Mesendoderm (in vitro differentiated cells): ENCODE data around the gene ZSCAN10.
A peak's percentile ranks its signal among the peaks of the same experiment; 100 is the strongest.

ENCODE experiments used
- DNase-seq: peaks from one replicate; pipeline ENCODE4 v3.0.0; 2013
- H2AK5ac ChIP-seq: 2 replicates; pipeline ENCODE4 v1.6.1; 2013; ENCODE audit warnings: low read length, inconsistent platforms
- H2BK120ac ChIP-seq: 2 replicates; pipeline ENCODE4 v1.6.1; 2013; ENCODE audit warnings: low read depth, mild to moderate bottlenecking, low read length, moderate library complexity, mixed read lengths
- H2BK15ac ChIP-seq: replicated peaks from 2 replicates; pipeline ENCODE4 v1.6.1; 2013; ENCODE audit warnings: low read depth, mild to moderate bottlenecking, moderate library complexity
- H2BK5ac ChIP-seq: 2 replicates; pipeline ENCODE4 v1.6.1; 2013; ENCODE audit warnings: low read length, inconsistent platforms
- H3K18ac ChIP-seq: 2 replicates; pipeline ENCODE4 v1.6.1; 2013; ENCODE audit warnings: mild to moderate bottlenecking, low read length, mixed read lengths
- H3K23ac ChIP-seq: one replicate; pipeline ENCODE4 v1.6.1; 2013; ENCODE audit warnings: low read length
- H3K27ac ChIP-seq: 2 replicates; pipeline ENCODE4 v1.5.1; 2013; ENCODE audit warnings: low read depth, mild to moderate bottlenecking, inconsistent platforms, low read length, moderate library complexity
- H3K27me3 ChIP-seq: 2 replicates; pipeline ENCODE4 v1.6.1; 2013; ENCODE audit warnings: low read length, control low read depth, mild to moderate bottlenecking, inconsistent platforms; ENCODE audit not compliant: insufficient read depth, poor library complexity
- H3K36me3 ChIP-seq: 2 replicates; pipeline ENCODE4 v1.6.1; 2013; ENCODE audit warnings: low read length, inconsistent platforms; ENCODE audit not compliant: control insufficient read depth, insufficient read depth
- H3K4ac ChIP-seq: one replicate; pipeline ENCODE4 v1.6.1; 2013; ENCODE audit warnings: low read depth, mild to moderate bottlenecking, low read length, moderate library complexity
- H3K4me1 ChIP-seq: 2 replicates; pipeline ENCODE4 v1.6.1; 2013; ENCODE audit warnings: low read depth, low read length, inconsistent platforms; ENCODE audit not compliant: control insufficient read depth
- H3K4me2 ChIP-seq: 2 replicates; pipeline ENCODE4 v1.6.1; 2013; ENCODE audit warnings: low read length
- H3K4me3 ChIP-seq: 2 replicates; pipeline ENCODE4 v1.5.1; 2013; ENCODE audit warnings: mild to moderate bottlenecking, low read length
- H3K56ac ChIP-seq: one replicate; pipeline ENCODE4 v1.6.1; 2013; ENCODE audit warnings: low read length
- H3K79me1 ChIP-seq: 2 replicates; pipeline ENCODE4 v1.6.1; 2013; ENCODE audit warnings: low read length, inconsistent platforms
- H3K79me2 ChIP-seq: 2 replicates; pipeline ENCODE4 v1.6.1; 2013; ENCODE audit warnings: mild to moderate bottlenecking, low read length; ENCODE audit not compliant: control insufficient read depth, insufficient read depth
- H3K9ac ChIP-seq: 2 replicates; pipeline ENCODE4 v1.6.1; 2013; ENCODE audit warnings: low read length, inconsistent platforms
- H4K5ac ChIP-seq: one replicate; pipeline ENCODE4 v1.6.1; 2013; ENCODE audit warnings: low read length
- H4K8ac ChIP-seq: one replicate; pipeline ENCODE4 v1.6.1; 2013; ENCODE audit warnings: low read depth, mild to moderate bottlenecking, control low read depth, low read length, moderate library complexity
- WGBS: extraction: QIAGEN DNeasy Blood & Tissue Kit; methylation state at CpG from one replicate; pipeline ENCODE4 v1.1.7; 2013; ENCODE audit warnings: low lambda C conversion rate, missing lambda C conversion rate; ENCODE audit not compliant: insufficient coverage; ENCODE audit errors: extremely low coverage; 5-methylcytosine and 5-hydroxymethylcytosine counted together

The ZSCAN10 gene

GRCh38 chr16:3094289-3095027 is 4.6 kb downstream of the ZSCAN10 start:
- Histone ChIP-seq H3K79me2 (peaks cover 34% of the 10 kb centered on the region), H3K4ac (no peak overlapping the region), H4K8ac (no peak overlapping the region), H3K9ac (no peak overlapping the region), H3K36me3 (peaks cover 6% of the 10 kb centered on the region), H3K27me3 (no peaks in the 10 kb centered on the region), H3K4me1 (peaks cover 8% of the 10 kb centered on the region), H3K18ac (no peak overlapping the region), H4K5ac (no peak overlapping the region), H2BK120ac (no peak overlapping the region), H2AK5ac (no peak overlapping the region), H2BK15ac (no peak overlapping the region), H2BK5ac (no peak overlapping the region), H3K23ac (no peak overlapping the region), H3K27ac (no peak overlapping the region), H3K79me1 (peaks cover 7% of the 10 kb centered on the region), H3K4me3 (no peak overlapping the region), H3K56ac (no peak overlapping the region), H3K4me2 (no peak overlapping the region)
- peak; percentile 79 for DNase-seq
- WGBS = no CpG with 5 or more reads among the region's 22 CpGs

GRCh38 chr16:3092501-3092941 is 6.6 kb downstream of the ZSCAN10 start:
- no peak overlapping the region for H3K4me3 ChIP-seq
- H2BK5ac ChIP-seq = no peak overlapping the region
- no peak for DNase-seq
- H3K18ac ChIP-seq = no peak overlapping the region
- no peak overlapping the region for H3K56ac ChIP-seq
- no peak overlapping the region for H3K4ac ChIP-seq
- H3K27me3 ChIP-seq = no peaks in the 10 kb centered on the region
- H4K8ac ChIP-seq = no peak overlapping the region
- no CpG with 5 or more reads among the region's 20 CpGs for WGBS
- H2BK120ac ChIP-seq = no peak overlapping the region
- peaks cover 4% of the 10 kb centered on the region for H3K79me1 ChIP-seq
- no peak overlapping the region for H3K9ac ChIP-seq
- H2AK5ac ChIP-seq = no peak overlapping the region
- H3K79me2 ChIP-seq = peaks cover 21% of the 10 kb centered on the region
- no peak overlapping the region for H4K5ac ChIP-seq
- no peak overlapping the region for H3K23ac ChIP-seq
- H3K36me3 ChIP-seq = peaks cover 13% of the 10 kb centered on the region
- no peak overlapping the region for H3K4me2 ChIP-seq
- no peak overlapping the region for H2BK15ac ChIP-seq
- no peak overlapping the region for H3K27ac ChIP-seq
- peaks cover 4% of the 10 kb centered on the region for H3K4me1 ChIP-seq

- H3K4me2 ChIP-seq = no peak overlapping the region
- H3K27me3 ChIP-seq = no peaks in the 10 kb centered on the region
- H3K56ac ChIP-seq = no peak overlapping the region
- no peak for DNase-seq
- no peak overlapping the region for H3K18ac ChIP-seq
- H3K4me1 ChIP-seq = peaks cover 2% of the 10 kb centered on the region
- H2BK120ac ChIP-seq = no peak overlapping the region
- H3K23ac ChIP-seq = no peak overlapping the region
- H3K36me3 ChIP-seq = peaks cover 13% of the 10 kb centered on the region
- H3K27ac ChIP-seq = no peak overlapping the region
- H4K5ac ChIP-seq = no peak overlapping the region
- no peak overlapping the region for H3K9ac ChIP-seq
- no peak overlapping the region for H4K8ac ChIP-seq
- no peak overlapping the region for H2BK15ac ChIP-seq
- peaks cover 12% of the 10 kb centered on the region for H3K79me2 ChIP-seq
- no peak overlapping the region for H2AK5ac ChIP-seq
- H3K4ac ChIP-seq = no peak overlapping the region
- H3K4me3 ChIP-seq = no peak overlapping the region
- H2BK5ac ChIP-seq = no peak overlapping the region
- no CpG with 5 or more reads among the region's 8 CpGs for WGBS
- peaks cover 3% of the 10 kb centered on the region for H3K79me1 ChIP-seq
Measured at GRCh38 chr16:3091551-3091950, 7.5 kb downstream of the ZSCAN10 start.

DNA sequence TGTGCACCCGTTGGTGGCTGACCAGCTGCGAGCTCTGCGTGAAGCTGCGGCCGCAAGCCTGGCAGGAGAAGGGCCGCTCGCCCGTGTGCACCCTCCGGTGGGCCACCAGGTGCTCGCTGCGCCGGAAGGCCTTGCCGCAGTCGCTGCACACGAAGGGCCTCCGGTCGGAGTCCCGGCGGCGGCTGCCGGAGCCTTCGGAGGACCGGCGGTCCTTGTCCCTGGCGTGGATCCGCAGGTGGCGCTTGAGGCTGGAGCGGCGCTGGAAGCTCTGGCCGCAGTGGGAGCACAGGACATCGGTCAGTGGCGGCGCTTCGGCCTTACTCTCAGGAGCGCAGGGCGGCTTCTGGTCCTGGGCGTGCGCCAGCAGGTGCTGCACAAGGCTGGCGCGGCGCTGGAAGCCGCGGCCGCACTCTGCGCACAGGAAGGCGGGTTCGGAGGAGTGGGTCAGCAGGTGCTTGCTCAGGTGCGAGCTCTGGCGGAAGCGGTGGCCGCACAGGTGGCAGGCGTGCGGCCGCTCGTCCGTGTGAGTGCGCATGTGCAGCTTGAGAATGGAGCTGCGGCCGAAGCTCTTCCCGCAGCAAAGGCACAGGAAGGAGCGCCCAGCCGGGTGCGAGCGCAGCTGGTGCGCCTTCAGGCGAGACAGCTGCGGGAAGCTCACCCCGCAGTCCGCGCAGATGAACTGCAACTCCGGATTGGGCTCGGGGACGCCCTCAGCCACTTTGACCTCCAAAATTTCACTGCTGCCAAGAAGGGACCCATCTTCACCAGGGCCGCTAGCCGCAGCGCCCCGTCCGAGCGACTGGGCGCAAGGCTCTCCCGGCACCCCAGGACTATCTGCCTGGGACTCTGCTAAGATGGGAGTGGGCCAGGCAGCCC is 9.1 kb downstream of the ZSCAN10 start:
- H3K56ac ChIP-seq = no peak overlapping the region
- H3K4me3 ChIP-seq = no peak overlapping the region
- no peak overlapping the region for H3K9ac ChIP-seq
- H3K18ac ChIP-seq = no peak overlapping the region
- H2BK15ac ChIP-seq = no peak overlapping the region
- peaks cover 13% of the 10 kb centered on the region for H3K36me3 ChIP-seq
- H2AK5ac ChIP-seq = no peak overlapping the region
- H3K79me1 ChIP-seq = no peaks in the 10 kb centered on the region
- H2BK5ac ChIP-seq = no peak overlapping the region
- DNase-seq = no peak
- H3K27me3 ChIP-seq = no peaks in the 10 kb centered on the region
- no peak overlapping the region for H3K23ac ChIP-seq
- no peak overlapping the region for H3K27ac ChIP-seq
- no peak overlapping the region for H4K5ac ChIP-seq
- H2BK120ac ChIP-seq = no peak overlapping the region
- no peak overlapping the region for H4K8ac ChIP-seq
- WGBS = no CpG with 5 or more reads among the region's 81 CpGs
- no peak overlapping the region for H3K4me2 ChIP-seq
- peaks cover 5% of the 10 kb centered on the region for H3K79me2 ChIP-seq
- H3K4me1 ChIP-seq = no peaks in the 10 kb centered on the region
- H3K4ac ChIP-seq = no peak overlapping the region

DNA sequence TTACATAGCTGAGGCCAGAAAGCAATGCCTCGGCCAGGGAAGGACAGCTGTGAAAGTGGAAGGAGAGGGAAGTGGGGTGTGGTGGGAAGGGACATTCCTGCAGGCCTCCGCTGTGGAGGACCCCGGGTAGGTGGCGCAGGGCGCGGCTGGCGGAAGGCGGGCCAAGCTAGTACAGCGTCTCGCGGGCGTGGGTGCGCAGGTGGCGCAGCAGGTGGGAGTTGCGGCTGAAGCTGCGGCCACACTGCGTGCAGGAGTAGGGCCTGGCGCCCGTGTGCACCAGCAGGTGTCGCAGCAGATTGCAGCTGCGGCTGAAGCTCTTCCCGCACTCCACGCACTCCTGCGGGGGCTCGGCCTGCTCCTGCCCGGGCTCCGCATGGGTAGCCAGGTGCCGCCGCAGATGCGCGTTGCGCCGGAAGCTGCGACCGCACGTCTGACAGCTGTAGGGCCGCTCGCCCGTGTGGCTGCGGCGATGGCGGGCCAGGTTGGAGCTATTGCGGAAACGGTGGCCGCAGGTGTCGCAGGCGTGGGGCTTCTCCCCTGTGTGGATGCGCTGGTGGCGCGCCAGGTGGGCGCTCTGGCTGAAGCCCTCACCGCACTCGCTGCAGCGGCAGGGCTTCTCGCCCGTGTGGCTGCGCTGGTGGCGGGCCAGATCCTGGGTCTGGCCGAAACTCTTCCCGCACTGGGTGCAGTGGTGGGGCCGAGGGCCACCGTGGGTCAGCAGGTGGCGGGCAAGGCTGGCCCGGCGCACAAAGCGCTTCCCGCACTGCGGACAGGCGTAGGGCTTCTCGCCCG is 10.0 kb downstream of the ZSCAN10 start:
- H2BK5ac ChIP-seq = no peak overlapping the region
- no peak overlapping the region for H3K23ac ChIP-seq
- H2BK15ac ChIP-seq = no peak overlapping the region
- no peak overlapping the region for H2BK120ac ChIP-seq
- WGBS = no CpG with 5 or more reads among the region's 71 CpGs
- H3K18ac ChIP-seq = no peak overlapping the region
- no peaks in the 10 kb centered on the region for H3K27me3 ChIP-seq
- no peak overlapping the region for H3K4me2 ChIP-seq
- peaks cover 13% of the 10 kb centered on the region for H3K36me3 ChIP-seq
- H4K5ac ChIP-seq = no peak overlapping the region
- H3K4ac ChIP-seq = no peak overlapping the region
- H4K8ac ChIP-seq = no peak overlapping the region
- no peak for DNase-seq
- no peak overlapping the region for H2AK5ac ChIP-seq
- H3K4me1 ChIP-seq = no peaks in the 10 kb centered on the region
- no peak overlapping the region for H3K56ac ChIP-seq
- no peak overlapping the region for H3K9ac ChIP-seq
- no peak overlapping the region for H3K27ac ChIP-seq
- H3K79me1 ChIP-seq = no peaks in the 10 kb centered on the region
- H3K79me2 ChIP-seq = peaks cover 2% of the 10 kb centered on the region
- no peak overlapping the region for H3K4me3 ChIP-seq
